HG02970 (cell line): Measurements from ENCODE around the gene SURF6.
"Not testable (repeated sequence)": the region's sequence is repeated elsewhere in the genome, so short reads cannot be mapped to it uniquely, and the experiment has no call there.

Source experiments
- ATAC-seq: cut with Tn5 transposase; IDR thresholded peaks from one replicate; pipeline ENCODE4 v1.9.1; 2021; ENCODE audit warnings: mild to moderate bottlenecking, moderate library complexity, moderate number of reproducible peaks; ENCODE audit not compliant: unreplicated experiment, low FRiP score

SURF6 gene

DNA sequence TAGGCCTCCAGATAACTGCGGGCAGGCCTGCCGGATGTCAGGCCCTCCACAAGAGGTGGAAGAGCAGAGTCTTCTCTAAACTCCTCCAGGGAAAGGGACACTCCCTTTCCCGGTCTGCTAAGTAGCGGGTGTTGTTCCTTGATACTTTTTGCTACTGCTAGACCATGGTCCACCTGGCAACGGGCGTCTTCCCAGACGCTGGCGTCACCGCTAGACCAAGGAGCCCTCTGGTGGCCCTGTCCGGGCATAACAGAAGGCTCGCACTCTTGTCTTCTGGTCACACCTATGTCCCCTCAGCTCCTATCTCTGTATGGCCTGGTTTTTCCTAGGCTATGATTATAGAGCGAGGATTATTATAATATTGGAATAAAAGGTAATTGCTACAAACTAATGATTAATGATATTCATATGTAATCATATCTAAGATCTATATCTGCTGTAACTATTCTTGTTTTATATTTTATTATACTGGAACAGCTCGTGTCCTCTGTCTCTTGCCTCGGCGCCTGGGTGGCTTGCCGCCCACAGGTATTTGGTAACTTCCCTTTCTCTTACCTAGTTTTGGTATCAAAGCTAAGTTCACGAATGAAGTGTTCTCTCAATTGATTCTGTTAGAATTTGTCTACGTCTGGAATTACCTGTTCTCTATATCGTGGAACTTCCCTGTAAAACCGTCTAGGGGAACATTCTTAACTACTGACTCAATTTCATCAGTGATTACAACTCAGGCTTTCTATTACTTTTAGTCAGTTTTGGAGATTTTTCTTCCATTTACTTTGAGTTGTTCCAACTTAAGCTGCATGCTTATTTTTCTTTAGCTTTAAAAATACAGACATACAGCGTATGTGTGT, 6.5 kb downstream of the SURF6 start:
- not testable (repeated sequence) for ATAC-seq

DNA sequence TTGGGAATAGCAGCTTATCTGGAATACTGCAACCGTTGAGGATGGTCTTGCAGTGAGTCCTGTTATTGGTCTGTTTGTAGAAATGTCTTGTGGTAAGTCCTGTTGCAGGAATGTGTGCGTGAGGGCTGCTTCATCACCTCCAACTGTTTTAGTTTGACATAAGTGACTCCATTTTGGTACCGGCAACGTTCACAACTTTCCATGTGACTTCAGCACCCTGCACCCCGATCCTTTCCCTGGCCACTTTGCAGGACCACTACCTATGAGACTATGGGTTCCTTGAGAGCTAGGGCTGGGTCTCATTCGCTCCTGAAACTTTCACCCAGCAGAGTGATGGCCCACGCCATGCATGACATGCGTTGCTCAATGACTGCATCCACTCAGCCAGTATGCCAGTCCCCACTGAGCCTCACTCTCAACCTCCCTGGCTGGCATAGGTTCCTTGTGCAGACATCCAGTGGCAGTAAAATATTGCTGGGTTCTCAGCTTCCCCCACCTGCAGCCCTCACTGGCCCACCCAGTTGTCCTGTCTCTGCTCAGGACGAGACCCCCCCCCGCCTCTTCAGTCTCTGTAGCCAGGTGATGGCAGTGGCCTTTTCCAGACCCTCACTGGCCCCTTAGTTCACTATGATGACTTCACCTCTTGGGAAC, 8.0 kb downstream of the SURF6 start:
- ATAC-seq, result no peak

DNA sequence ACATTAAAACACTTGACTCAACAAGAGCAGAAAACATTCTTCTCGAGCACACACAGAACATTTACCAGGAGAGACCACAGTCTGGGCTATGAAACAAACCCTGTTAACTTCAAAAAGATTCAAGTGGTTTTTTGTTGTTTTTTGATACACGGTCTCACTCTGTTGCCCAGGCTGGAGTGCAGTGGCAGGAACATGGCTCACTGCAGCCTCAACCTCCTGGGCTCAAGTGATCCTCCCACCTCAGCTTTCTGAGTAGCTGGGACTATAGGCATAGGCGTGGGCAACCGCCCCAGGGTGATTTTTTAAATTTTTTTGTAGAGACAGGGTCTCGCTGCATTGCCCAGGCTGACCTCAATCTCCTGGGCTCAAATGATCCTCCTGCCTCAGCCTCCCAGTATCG, 9.0 kb downstream of the SURF6 start:
- not testable (repeated sequence) for ATAC-seq

- no peak for ATAC-seq
Measured at GRCh38 chr9:133323991-133324703, 11.8 kb downstream of the SURF6 start.

GRCh38 chr9:133323211-133323610, 12.8 kb downstream of the SURF6 start:
- ATAC-seq, result no peak

GRCh38 chr9:133322701-133323100, 13.3 kb downstream of the SURF6 start:
- no peak for ATAC-seq

DNA sequence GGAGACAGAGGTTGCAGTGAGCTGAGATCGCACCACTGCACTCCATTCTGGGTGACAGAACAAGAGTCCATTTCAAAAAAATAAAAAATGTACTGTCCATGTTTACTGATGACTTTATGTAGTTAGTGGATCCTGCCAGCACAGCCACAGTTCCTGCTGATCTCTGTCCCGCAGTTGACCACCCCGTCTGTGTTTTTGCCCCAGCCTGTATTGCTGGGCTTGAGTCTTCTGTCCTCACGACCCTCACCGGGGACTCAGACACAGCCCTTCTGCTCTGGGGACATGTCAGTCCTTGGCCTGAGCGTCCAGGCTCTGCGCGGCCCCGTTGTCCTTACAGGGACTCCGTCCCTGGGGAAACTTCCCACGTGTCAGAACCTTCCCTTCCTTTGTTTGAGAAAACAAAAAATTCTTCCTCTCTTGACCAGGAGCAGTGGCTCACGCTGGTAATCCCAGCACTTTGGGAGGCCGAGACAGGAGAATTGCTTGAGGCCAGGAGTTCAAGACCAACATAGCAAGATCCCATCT, 14.5 kb downstream of the SURF6 start:
- ATAC-seq, result no peak

DNA sequence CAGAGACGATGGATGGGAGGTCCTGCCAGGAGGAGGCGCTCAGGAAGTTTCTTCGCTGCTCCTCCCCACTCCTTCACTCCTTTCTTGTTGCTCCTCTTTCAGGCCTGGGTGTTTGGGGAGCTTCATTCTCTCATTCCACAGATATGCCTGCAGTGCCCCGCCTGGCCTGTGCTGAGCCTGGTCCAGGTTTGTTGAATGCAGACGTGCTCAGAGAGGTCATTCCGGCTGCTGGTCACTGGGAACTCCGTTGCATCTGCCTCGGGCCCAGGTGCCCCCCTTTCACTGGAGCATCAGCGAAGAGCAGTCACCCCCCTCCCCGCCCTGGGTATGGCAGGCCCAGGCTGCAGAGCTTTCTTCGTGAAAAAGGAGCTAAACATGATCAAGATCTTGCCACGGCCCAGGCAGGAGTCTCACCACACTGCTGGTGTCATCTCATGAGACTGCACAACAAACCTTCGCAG, 15.5 kb downstream of the SURF6 start:
- no peak for ATAC-seq

DNA sequence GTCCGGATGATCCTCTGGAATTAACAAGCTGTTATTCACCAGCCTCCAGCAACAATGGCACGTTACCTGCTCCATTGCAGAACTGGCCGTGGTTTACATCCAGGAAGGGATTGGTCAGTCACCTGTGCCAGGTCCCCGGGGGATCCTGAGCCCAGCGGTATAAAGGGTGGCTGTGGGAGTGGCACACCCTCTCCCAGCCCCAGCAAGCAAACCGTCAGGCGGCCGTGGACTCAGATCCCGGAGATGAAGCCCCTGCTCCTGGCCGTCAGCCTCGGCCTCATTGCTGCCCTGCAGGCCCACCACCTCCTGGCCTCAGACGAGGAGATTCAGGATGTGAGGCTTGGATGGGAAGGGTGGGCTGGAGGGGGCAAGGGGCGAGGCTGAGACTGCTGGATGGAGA, 18.4 kb downstream of the SURF6 start:
- not testable (repeated sequence) for ATAC-seq

DNA sequence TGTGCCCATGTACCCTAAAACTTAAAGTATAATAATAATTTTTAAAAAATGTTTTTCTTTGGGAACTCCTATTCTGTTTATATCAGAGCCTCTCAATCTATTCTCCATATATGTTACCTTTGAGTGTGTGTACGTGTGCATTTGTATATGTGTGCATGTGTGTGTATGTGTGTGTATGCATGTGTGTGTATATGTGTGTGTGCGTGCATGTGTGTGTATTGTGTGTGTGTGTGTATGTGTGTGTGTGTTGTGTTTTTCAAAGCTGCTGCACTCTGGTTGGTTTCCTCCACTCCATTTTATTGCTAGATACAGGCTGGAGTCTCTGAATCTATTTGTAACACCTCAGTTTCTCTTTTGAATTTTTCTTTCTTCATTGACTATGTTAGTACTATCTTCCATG, 20.0 kb downstream of the SURF6 start:
- no peak for ATAC-seq

- no peak for ATAC-seq
Measured at GRCh38 chr9:133309608-133310007, 26.4 kb downstream of the SURF6 start.

DNA sequence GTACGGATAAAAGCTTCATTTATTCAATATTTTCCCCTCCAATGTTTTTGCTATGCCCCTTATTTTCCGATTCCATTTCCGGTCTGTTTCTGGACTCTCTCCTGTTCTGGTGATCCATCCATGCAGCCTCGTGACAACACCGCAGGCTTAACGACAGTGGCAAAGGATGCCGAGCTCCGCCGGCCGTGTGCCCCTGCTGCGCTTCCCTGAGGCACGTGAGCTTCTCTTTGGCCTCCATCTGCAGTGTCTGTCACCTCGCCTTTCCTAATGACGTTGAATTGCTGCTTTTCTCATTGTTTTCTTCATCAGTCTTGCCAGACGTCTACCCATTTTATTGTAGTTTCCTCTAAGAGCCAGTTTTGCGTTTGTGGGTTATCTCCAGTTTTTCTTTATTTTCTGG, 28.7 kb downstream of the SURF6 start:
- no peak for ATAC-seq

DNA sequence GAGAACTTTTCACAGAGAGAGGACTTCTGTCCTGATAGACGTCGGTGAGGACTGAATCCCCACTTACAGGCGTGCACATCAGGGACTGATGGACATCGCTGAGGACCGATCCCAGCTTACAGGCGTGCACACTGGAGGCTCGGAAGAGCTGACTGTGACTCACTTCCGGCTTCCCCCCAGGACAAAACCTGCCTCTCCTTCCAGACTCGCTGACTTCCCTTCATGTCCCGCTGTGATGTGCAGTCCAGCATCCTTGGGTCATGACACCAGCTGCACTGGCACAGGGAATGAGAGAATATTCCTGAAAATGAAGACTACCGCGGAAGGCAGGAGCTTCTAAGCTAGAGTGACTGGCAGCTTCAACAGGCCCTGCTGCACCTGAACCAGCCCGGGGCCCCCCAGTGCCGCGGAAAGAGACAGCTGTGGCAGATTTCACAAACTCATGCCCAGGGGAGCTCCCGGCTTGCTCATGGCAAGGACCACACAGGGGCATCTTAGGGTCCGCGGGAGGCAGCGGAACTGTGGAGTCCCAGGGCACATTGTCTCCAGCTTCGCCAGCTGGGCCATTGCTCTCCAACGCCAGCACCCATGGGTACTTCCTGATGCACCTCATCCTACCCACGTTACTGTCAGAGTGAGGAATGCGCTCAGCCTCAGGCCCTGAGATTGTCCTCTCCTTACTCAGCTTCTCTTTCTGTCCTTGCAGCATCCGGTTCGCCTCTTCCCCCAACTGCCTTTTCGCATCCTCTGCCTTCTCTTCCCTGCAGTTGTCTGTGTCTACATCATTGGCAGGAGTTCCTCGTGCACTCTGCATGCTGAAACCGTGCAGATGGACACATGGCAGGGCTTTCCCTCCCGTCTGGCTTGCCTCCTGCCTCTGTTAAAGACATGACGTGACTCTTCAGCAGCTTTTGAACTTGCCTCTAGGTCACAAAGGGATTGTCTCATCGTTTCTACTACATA, 29.5 kb downstream of the SURF6 start:
- no peak for ATAC-seq

- no peak for ATAC-seq
Measured at GRCh38 chr9:133305731-133306130, 30.3 kb downstream of the SURF6 start.

- no peak for ATAC-seq
Measured at GRCh38 chr9:133304477-133305377, 31.3 kb downstream of the SURF6 start.

DNA sequence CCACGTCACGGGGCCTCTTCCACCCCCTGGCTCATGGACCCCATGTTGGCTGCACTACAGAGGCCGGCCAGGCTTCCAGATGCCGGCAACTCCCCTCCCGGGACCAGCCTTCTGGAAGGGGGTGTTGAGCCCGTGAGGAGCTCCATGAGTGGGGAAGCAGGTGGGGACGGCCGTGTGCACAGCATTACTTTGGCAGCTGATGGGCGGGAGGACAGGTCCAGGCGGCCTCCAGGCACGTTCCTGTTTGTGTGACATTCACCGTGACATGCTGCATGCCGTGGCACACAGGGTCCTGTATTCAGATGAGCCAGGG, 31.9 kb downstream of the SURF6 start:
- no peak for ATAC-seq

GRCh38 chr9:133303266-133304157, 32.5 kb downstream of the SURF6 start:
- no peak for ATAC-seq
